Dedifferentiated amniotic fluid mesenchymal stem cell (primary cell): ENCODE measurements around the gene UCP3.

ENCODE experiments used
- DNase-seq: peaks from one replicate; pipeline ENCODE4 v3.0.0-alpha.2; 2016; ENCODE audit errors: extremely low spot score

Gene UCP3

DNA sequence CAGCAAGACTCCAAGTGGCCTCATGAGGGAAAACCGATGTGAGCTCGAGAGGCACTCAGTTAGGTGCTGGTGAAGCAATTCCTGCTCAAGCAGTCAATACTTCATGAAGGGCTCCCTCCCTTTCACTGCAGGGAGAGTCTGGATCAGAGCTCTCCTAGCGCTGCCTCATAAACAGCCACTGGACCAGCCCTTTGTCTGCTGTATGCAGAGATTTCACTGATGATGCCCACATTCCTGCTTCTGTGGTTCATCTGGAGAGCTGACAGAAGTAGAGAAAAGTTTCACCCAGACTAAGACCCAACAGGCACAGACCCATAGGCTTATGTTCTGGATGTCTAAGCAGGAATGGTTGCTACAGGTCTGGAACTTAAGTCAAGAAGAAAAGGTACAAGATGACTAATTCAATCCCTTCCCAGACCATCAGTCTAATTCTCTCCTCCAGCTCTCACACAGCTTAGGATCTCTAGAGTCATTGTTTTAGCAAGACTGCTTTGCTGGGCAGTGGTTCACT is 30.3 kb downstream of the UCP3 start:
- DNase-seq: peak; percentile 25

DNA sequence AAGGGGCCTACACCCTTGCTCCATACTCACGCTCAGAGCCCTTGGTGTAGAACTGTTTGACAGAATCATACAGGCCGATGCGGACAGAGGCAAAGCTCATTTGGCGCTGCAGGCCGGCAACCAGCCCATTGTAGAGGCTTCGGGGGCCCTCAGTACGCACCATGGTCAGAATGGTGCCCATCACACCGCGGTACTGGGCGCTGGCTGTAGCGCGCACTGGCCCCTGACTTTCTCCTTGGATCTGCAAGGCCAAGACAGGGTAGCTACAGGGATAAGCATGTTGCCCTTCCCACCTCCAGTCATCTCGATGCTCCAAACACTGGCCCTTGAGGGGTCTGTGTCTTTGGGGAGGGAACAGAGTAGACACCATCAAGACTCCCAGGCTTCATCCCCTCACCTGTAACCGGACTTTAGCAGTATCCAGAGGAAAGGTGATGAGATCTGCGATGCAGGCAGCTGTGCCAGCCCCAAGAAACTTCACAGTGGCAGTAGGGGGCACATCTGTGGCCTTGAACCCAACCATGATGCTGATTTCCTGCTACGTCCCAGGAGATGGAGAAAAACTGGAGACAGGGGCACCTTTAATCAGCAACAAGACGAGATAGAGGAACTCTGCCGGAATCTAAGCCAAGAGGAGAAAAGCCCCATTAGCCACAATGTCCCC is 30.9 kb downstream of the UCP3 start:
- no peak for DNase-seq

DNA sequence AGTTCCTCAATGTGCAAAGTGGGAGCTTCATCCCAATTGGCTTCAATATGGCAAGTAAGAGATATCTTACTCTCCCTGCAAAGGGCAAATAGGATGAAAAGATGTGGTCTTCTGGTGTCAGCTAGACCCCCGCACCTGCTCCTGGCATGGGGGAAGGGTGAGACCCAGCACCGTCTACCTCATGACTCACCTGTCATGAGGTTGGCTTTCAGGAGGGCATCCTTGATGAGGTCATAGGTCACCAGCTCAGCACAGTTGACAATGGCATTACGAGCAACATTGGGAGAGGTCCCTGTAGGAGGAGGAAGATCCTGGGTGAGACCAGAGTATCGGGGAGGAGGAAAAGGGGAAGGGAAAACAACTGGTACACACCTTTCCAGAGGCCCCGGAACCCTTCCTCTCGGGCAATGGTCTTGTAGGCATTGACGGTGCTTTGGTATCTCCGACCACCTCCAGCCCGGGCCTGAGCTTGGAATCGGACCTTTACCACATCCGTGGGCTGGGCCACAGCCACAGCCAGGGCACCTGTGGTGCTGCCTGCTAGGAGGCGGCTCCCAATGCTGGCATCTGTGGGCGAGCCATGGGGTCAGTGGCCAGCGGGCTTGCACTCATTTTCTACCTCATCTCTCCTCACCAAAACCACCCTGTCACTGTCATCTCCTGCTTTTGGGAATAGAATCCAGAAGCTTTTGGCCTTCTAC is 32.3 kb downstream of the UCP3 start:
- DNase-seq: no peak

DNA sequence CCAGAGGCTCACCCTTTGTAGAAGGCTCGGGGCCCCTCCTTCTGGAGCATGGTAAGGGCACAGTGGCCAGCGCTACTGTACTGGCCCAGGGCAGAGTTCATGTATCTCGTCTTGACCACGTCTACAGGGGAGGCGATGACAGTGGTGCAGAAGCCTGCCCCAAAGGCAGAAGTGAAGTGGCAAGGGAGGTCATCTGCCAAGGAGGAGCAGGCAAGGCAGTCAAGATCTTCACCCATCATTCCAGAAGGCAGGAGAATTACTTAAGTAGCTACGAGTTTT is 33.5 kb downstream of the UCP3 start:
- no peak for DNase-seq

DNA sequence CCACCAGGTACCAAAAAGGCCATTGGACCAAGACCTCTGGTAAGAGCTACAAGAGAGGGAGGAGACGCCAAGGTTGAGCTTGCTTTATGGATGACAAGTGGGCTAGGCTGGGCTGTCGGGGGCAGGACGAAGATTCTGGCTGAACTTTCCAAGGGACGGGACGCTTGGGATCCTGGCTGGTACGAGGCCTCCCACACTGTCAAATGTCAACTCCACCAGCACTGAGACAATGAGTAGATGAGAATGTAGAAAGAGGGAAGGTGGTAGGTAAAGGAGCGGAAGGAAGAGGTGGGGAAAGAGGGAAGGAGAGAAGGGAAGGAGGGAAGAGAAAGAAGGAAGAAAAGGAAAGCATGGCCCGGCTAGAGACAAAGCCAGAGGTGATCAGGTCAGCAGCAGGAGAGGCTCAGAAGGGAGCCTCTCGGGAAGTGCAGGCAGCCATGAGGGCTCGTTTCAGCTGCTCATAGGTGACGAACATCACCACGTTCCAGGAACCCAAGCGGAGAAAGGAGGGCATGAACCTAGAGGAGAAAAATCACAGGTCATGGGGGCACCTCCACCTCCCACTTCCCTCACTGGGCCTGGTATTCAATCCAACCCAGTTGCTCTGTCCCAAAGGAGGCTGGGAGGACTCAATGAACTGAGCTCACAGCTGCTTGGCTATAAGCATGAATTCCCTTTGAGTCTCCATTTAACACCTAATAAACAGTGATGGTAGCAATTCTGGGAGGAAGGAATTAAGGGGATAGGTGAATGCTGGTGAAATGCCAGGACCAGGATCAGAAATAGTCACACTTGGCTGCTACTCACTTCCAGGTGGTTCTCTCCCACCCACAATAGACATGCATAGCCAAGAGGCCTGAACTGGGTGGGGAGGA is 34.0 kb downstream of the UCP3 start:
- no peak for DNase-seq

DNA sequence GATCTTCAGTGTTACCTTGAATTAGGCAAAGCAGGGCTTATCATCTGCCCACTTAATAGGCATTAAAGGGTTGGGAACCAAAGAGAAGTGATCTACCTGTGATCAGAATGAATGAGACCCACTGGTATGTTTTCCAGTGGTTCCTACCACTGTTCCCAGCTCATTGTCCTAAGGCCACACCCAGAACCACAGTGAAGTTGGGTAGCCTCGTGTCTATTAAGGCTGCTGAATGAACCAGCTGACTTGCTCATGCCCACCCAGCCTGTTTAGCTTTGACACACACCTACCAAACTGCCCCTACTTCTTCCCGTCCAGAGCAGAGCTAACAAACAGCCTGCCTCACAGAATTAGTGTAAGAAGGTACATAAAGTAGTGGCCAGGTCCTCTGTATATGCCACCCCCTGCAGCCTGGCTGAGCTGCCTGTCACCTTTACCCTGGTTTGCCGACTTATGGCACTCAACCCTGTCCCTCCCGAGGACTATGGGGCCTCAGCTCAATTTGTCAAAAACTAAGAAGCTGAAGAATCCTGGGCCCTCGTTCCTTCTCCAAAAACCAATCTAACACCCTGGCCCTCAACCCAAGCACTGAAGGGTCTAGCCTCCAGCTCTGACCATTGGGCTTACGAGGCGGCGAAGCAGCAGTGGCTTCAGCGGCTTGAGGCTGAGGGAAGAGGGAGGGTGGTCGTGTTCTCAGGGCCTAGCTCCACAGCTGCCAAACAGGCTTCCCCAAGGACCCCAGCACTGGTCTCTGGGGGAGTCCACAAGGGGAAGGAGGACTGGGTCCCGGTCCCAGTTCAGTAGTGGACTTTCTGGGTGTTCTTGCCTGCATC is 36.0 kb downstream of the UCP3 start:
- no peak for DNase-seq

DNA sequence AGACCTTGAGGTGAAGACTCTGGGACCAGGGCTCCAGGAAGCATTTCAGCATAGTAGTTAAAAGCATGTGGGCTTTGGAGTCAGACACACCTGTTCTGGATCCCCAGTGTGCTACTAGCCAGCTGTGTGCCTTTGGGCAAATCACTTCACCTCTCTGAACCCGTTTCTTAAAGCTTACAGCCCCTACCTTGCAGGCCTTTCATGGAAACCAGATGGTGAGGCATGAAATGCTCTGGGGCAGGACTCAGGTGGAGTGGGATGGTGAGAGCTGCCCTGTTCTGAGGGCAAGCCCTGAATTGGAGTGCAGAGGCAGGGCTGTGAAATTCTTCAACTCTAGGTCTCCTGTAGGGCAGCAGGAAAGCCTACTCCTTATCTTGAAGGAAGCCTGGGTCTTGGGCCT is 36.7 kb downstream of the UCP3 start:
- DNase-seq: no peak

DNA sequence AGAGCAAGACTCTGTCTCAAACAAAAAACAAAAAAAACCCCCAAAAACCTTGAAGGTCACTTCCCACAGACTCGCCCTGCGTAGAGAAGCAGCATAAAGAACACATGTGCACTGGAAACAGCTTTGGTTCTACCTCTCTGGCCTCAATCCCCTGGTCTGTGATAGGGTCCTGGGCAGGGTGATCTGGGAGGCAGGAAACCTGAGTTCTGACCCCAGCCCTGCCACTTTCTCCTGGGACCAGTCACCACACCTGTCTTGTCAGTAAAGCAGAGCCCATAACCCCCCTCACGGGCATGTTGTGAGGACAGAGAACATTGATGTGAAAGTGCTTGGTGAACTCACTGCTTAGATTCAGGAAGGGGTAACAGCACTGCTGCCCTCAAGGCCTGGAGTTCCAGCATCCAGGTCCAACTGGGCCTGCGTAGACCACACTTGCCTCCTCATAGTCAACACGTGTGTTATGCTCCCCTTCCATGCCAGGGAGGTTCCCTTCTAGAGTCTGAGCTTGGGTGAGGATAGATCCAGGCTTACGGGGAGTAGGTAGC is 37.6 kb downstream of the UCP3 start:
- no peak for DNase-seq

DNA sequence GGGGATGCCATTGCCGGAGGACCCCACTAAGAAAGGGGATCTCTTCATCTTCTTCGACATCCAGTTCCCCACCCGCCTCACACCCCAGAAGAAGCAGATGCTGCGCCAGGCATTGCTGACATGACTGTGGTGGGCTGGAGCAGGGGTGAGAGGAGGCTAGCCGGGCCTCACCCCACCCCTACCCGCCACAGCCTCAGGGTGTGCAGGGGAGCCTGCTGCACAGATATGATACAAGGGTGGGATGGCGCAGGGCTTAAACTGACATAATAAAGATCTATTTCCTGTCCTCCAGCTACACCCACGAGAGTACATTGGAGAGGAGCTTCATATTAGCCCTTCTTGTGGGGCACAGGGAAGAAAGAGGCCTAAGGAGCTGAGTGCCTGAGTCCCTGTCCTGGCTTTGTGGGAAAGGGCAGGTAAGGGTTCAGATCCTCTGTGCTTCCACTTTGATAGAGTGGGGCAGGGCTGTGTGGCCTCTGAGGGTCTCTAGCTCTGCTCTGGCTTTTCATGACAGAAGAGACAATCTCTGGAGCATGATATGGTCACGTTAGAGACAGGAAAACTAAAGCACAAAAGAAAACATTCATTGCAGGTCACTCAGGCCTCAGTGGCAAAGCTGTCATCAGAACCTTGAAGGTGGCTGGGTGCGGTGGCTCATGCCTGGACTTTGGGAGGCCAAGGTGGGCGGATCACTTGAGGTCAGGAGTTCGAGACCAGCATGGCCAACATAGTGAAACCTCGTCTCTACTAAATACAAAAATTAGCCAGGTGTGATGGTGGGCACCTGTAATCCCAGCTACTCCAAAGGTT is 38.7 kb downstream of the UCP3 start:
- DNase-seq: no peak

DNA sequence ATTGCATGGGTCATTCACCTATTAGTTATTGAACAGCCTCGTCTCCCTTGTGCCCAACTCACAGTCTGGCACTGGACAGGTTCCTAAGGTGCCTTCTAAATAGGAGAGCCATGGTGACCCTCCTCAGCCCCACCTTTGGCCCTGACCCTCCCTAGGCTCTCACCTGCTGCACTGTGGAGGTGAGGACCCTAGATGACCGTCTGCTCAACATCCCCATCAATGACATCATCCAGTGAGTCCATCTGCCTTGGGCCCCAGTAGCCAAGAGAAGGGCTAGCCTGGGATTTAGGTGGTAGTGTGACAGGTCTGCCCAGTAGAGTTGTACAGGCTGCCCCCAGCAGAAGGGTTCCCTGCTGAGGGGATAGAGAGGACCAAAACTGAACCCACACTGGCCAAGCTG is 39.8 kb downstream of the UCP3 start:
- DNase-seq: no peak

DNA sequence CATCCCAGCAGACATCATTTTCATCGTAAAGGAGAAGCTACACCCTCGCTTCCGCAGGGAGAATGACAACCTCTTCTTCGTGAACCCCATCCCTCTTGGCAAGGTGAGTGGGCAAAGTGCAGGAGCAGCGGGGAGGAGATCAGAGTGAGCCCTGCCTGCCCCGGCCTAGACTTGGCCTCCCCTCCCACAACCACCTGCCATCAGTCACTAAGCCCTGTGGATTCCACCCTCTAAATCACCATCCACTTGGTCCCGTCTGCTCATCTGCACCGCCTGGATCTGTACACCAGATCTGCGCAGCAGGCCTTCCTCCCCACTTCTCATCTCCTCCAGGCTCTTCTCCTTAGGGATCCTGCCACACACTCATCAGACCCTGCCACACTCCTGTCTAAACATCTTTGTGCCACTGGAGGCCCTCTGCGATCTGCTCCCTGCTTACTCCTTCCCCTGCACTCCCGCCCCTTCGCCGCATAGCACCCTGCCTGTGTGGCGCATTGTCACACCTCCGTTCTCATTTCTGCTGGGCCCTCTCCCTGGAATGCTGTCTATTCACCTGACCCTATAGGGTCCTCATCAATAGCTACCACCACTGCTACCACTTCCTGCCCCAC is 40.4 kb downstream of the UCP3 start:
- no peak for DNase-seq

DNA sequence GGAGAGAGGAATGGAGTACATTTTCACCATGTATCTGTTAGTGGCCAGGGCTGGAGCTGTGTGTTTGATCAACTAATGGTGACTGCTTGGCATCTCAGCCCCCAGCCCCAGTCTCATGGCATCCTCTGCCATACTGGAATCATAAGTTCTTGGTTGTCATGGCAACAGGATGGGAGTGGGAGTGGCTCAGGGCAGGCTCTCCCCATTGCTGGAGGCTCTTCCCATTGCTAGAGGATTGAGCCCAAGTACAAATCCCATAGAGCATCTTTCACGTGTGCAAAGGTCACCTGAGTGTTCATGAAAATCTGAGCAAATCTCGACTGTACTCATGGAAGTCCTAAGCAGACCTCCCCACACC is 43.1 kb downstream of the UCP3 start:
- DNase-seq: no peak

DNA sequence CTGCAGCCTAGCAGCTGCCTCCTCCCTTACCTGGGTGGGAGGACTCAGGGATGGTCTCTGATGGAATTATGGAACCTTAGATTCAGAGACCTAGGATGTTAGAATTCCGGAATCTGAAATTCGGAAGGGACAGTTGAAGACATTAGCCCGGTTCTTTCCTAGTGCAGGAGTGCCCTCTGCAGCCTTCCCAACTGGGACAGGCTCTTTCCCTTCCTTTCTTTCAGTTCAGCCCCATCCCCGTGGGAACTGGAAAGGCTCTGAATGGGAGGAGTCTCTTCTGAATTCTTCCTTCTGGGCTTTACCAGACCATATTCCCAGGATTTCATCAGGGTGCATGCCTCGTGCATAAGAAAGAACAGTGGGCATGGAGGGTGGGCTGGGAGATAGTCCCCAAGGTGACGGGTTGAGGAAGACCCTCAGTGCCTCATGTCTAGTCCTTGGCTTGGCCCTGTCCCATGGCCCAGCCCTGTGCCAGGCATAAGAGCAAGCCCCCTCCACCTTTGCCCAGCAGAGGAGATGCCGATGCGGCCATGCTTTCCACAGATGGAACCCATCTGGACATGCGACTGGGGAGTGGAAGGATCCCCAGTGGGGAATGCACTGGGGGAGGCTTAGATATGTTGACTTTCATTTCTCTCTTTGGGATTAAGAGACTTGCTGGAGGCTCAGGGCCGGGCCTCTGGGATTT is 43.7 kb downstream of the UCP3 start:
- no peak for DNase-seq

DNA sequence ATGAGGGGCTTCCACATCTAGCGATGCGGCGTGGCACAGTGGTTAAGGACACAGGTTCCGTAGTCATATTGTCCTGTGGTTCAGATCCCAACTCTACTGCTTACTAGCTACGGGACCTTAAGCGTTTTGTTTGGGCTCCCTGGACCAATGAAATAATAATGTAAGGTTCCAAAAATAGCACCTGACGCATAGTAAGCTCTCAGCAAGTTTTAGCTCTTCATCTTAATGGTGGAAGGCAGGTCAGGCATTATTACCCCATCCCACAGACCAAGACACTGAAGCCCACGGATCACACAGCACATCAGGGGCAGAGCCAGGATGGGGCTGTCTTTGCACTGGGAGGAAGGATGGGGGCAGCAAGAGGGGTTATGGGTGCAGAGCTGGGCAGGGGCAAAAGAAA is 45.0 kb downstream of the UCP3 start:
- DNase-seq: no peak

DNA sequence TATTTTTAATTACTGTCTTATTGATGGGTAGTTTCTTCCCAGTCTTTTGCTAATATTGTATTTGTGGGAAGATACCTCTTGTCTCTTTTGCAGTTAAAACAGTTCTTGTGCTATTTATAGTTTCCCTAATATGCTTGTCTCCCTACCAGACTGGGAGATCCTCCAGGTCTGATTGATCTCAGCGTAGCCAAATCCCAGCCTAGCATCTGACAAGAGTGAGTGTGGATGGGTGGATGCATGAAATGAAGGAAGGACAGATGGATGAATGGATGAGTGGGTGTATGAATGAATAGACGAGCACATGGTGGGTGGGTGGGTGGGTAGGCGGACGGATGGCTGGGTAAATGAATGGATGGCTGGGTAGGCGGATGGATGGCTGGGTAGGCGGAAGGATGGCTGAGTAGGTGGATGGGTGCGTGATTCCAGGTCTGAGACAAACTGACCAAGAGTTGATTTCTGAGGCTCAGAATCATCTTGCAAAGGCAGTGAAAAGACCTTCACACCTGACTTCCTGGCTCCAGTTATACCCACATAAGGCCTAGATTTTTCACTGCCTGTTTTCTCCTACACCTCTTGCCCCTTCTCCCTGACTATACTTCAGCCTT is 46.7 kb downstream of the UCP3 start:
- no peak for DNase-seq

DNA sequence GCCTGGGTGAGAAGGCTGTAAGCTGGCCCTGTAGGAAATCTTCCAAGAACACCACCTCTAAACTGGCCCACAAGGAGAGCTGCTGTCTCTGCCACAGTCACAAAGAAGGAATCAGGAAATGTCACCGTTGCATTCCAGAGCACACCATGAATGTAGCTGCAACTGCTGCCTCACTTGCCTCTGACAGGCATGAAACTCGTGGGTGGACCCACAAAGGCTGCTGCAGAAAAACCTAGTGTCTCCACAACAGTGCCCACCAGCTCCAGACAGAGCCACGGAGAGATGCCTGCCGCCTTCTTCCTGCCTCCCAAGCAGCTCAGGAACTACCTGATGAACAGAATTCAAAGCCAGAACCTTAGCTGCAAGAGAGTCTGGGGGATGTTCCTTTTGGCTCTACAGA is 47.6 kb downstream of the UCP3 start:
- DNase-seq: no peak

DNA sequence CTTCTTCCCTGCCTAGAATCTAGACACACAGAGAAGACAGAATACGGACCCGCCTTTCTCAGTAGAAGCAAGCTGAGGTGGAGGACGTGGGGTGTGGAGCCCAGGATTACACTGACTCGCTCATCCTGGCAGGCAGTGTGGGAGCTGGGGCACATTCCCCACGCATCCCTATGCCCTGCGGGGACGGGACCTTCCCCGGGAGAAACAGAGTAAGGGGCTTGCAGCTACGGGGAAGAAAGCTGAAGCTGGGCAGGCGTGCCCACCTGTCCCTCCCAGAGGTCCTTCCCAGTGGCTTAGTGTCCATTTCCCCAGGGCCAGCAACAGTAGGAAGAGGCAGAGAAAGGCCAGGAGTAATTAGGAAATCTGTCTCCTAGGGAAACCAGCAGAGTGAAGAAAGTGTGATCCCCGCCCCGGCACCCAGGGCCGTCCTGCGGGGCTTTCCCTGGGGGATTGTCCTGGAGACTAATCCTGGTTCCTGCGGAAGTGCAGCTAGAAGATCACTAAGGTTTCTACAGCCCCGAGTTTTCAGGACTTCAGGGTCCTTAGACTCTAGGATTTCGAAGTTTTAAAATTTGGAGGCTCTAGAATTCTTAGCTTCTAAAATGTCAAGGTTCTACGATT is 50.3 kb downstream of the UCP3 start:
- no peak for DNase-seq

DNA sequence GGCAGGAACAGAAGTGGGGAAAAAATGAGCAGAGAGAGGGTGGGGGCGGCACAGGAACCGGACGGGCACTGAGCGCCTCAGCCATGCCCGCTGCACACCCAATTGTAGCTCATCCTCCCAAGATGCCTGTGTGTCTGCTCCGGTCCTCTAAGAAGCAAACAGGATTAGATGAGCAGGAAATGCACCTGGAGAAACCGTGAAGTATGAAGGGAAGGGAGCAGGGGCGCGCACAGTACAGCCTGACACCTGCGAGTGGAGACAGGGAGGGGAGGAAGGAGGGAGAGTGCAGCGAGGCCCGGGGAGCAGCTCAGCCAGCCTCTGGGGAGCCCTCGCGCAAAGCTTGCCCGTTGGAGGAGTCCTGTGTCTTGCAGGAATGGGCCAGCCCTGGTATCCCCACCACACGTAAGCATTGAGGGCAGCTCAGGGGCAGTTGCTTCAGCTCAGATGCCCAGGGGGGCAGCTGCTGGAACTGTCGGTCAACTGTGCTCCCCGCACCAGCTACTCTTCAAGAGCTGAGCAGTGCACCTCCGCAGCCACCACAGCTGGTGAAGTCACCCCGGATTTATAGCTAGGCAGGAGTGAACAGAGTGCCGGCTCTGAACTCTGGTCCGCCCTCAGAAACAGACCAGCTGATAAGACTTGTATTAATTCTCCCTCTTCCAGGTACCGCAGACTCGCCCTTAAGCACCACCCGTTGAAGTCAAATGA is 51.1 kb downstream of the UCP3 start:
- no peak for DNase-seq
